Measurements from ENCODE around the gene PAPSS2.

PAPSS2 gene

DNA sequence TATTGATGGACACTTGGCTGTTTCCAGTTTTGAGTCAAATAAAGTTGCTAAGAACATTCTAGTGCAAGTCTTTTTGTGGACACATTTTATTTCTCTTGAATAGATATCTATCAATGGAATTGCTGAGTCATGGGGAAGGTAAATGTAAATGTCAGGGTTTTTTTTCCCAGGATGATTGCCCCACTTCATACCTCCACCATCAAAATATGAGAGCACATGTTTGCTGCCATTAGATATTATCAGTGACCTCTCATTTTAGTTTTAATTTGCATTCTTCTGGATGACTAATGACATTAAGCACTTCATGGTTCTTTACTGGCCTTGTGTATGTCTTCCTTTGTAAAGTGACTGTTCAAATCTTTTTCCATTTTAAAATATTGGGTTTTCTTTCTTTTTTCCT, 45.7 kb downstream of the PAPSS2 start:
- no peak overlapping the region for H3K4me3 Mint-ChIP-seq
- no peaks in the 10 kb centered on the region for H3K36me3 Mint-ChIP-seq (ENCODE audit: low read depth)
- TF ChIP-seq, protein P1, sequence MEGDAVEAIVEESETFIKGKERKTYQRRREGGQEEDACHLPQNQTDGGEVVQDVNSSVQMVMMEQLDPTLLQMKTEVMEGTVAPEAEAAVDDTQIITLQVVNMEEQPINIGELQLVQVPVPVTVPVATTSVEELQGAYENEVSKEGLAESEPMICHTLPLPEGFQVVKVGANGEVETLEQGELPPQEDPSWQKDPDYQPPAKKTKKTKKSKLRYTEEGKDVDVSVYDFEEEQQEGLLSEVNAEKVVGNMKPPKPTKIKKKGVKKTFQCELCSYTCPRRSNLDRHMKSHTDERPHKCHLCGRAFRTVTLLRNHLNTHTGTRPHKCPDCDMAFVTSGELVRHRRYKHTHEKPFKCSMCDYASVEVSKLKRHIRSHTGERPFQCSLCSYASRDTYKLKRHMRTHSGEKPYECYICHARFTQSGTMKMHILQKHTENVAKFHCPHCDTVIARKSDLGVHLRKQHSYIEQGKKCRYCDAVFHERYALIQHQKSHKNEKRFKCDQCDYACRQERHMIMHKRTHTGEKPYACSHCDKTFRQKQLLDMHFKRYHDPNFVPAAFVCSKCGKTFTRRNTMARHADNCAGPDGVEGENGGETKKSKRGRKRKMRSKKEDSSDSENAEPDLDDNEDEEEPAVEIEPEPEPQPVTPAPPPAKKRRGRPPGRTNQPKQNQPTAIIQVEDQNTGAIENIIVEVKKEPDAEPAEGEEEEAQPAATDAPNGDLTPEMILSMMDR (IDR thresholded peaks at IDR 0.05; ENCODE audit: unreplicated experiment in 3 of 3), result no peak
- H3K27ac Mint-ChIP-seq, result no peak overlapping the region
- H3K4me1 Mint-ChIP-seq, result peaks cover 11% of the 10 kb centered on the region
- no peaks in the 10 kb centered on the region for H3K9me3 Mint-ChIP-seq
- H3K27me3 Mint-ChIP-seq (ENCODE audit: low read depth), result peaks cover 4% of the 10 kb centered on the region

- Mint-ChIP-seq H3K27ac (no peak overlapping the region), H3K9me3 (no peaks in the 10 kb centered on the region), H3K4me1 (peaks cover 6% of the 10 kb centered on the region), H3K36me3 (ENCODE audit: low read depth) (no peaks in the 10 kb centered on the region), H3K27me3 (ENCODE audit: low read depth) (no peaks in the 10 kb centered on the region), H3K4me3 (no peak overlapping the region)
- TF ChIP-seq, protein P1 (IDR thresholded peaks at IDR 0.05; ENCODE audit: unreplicated experiment in 3 of 3), result no peak
Measured at GRCh38 chr10:87706731-87707130, 47.1 kb downstream of the PAPSS2 start.

DNA sequence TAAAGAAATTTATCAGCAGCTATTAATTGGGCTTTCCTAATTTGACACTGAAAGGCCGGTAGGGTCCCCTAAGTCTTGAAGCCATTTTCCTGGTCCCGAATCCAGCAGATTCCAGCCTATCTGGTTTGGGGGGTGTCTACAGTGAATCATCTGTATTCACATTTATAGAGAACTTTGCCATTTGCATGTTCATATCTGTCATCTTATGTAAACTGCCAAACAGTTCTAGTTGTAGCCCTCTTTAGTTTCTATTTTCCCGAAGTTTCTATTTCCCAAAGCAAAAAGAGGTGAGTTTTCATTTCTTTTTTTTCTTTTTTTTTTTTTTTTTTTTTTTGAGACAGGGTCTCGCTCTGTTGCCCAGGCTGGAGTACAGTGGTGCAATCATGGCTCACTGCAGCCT, 47.6 kb downstream of the PAPSS2 start:
- Mint-ChIP-seq H3K4me1 (peaks cover 3% of the 10 kb centered on the region), H3K27me3 (ENCODE audit: low read depth) (no peaks in the 10 kb centered on the region), H3K36me3 (ENCODE audit: low read depth) (no peaks in the 10 kb centered on the region), H3K4me3 (no peak overlapping the region), H3K27ac (no peak overlapping the region), H3K9me3 (no peaks in the 10 kb centered on the region)
- TF ChIP-seq, protein P1 (IDR thresholded peaks at IDR 0.05; ENCODE audit: unreplicated experiment in 3 of 3), result no peak

- H3K4me1 Mint-ChIP-seq, result no peaks in the 10 kb centered on the region
- TF ChIP-seq, protein P1 (IDR thresholded peaks at IDR 0.05; ENCODE audit: unreplicated experiment in 3 of 3), result no peak
- peaks cover 19% of the 10 kb centered on the region for H3K36me3 Mint-ChIP-seq (ENCODE audit: low read depth)
- H3K4me3 Mint-ChIP-seq, result no peak overlapping the region
- no peak overlapping the region for H3K27ac Mint-ChIP-seq
- H3K9me3 Mint-ChIP-seq, result no peaks in the 10 kb centered on the region
- H3K27me3 Mint-ChIP-seq (ENCODE audit: low read depth), result no peaks in the 10 kb centered on the region
Measured at GRCh38 chr10:87712913-87713616, 53.4 kb downstream of the PAPSS2 start.

- H3K4me3 Mint-ChIP-seq, result no peak overlapping the region
- H3K9me3 Mint-ChIP-seq, result no peaks in the 10 kb centered on the region
- TF ChIP-seq, protein P1 (IDR thresholded peaks at IDR 0.05; ENCODE audit: unreplicated experiment in 3 of 3), result no peak
- H3K4me1 Mint-ChIP-seq, result no peaks in the 10 kb centered on the region
- no peak overlapping the region for H3K27ac Mint-ChIP-seq
- peaks cover 19% of the 10 kb centered on the region for H3K36me3 Mint-ChIP-seq (ENCODE audit: low read depth)
- no peaks in the 10 kb centered on the region for H3K27me3 Mint-ChIP-seq (ENCODE audit: low read depth)
Measured at GRCh38 chr10:87713707-87714106, 54.0 kb downstream of the PAPSS2 start.
